Endothelial cell of umbilical vein (primary cell): ENCODE measurements around the gene METRNL. TPM values are rescaled to one million over a fixed set of nuclear protein-coding genes. Genes with fewer than 3 reads are reported as not detected.

Source experiments
- BruUV-seq: library from RNA; stranded (reverse); fragments of 400-500 nt; replicated peaks from 2 replicates; lab custom pipeline; 2021; lab: Mats Ljungman, UMichigan
- CTCF ChIA-PET: fragments of 300-600, 350-600 bp; sonication (Branson Sonifier 250); formaldehyde crosslinking; loops from one replicate; lab custom pipeline; 2021; ENCODE audit warnings: antibody characterized with exemption, inconsistent platforms; lab: Charles Lee
- POLR2A ChIA-PET: fragments of 300-600, 350-600 bp; sonication (Branson Sonifier 250); formaldehyde crosslinking; loops from one replicate; lab custom pipeline; 2021; ENCODE audit warnings: antibody characterized with exemption, inconsistent platforms; lab: Charles Lee
- DNase-seq: peaks from one replicate; pipeline ENCODE4 v3.0.0-alpha.2; 2011; ENCODE audit warnings: low read depth, low spot score
- FAIRE-seq: peaks from 2 replicates; lab custom pipeline; 2011; peaks lifted over from hg19 to GRCh38; lab: Jason Lieb, UNC
- H2AFZ ChIP-seq: 2 replicates; pipeline ENCODE4 v1.6.0; 2012; ENCODE audit warnings: low read depth, low read length, control low read depth, inconsistent platforms
- H3K27ac ChIP-seq: 2 replicates; pipeline ENCODE4 v1.5.1; 2011; ENCODE audit warnings: low read depth, mild to moderate bottlenecking, control low read depth, low read length, moderate library complexity; ENCODE audit not compliant: insufficient read depth
- H3K27me3 ChIP-seq, 2 experiments: 2 replicates each; pipeline versions ENCODE4 v1.6.0 to v1.6.1; 2011; ENCODE audit warnings: low read length in 2 of 2, mixed read lengths in 1 of 2; ENCODE audit not compliant: control insufficient read depth in 2 of 2, insufficient read depth in 2 of 2
- H3K36me3 ChIP-seq, 2 experiments: 2 replicates in 1 of 2; 3 replicates in 1 of 2; pipeline ENCODE4 v1.5.1; 2011; ENCODE audit warnings: low read length in 2 of 2, mild to moderate bottlenecking in 1 of 2, moderate library complexity in 1 of 2; ENCODE audit not compliant: control insufficient read depth in 2 of 2, insufficient read depth in 2 of 2; ENCODE audit errors: extremely low read depth in 1 of 2
- H3K4me1 ChIP-seq: 3 replicates; pipeline ENCODE4 v1.5.1; 2011; ENCODE audit warnings: mild to moderate bottlenecking, low read length; ENCODE audit not compliant: control insufficient read depth, insufficient read depth; ENCODE audit errors: extremely low read depth
- H3K4me2 ChIP-seq: 2 replicates; pipeline ENCODE4 v1.6.1; 2011; ENCODE audit warnings: low read length, control low read depth, mixed read lengths; ENCODE audit not compliant: insufficient read depth
- H3K4me3 ChIP-seq, 3 experiments: fragments of 200-600 bp in 1 of 3; sonication (generic), shearing (Covaris generic) in 1 of 3; replicated peaks in 1 of 3; 2 replicates each; pipeline ENCODE4 v1.5.1; 2011 to 2016; ENCODE audit warnings: control low read depth in 3 of 3, low read length in 3 of 3, mild to moderate bottlenecking in 2 of 3, inconsistent platforms in 1 of 3, low read depth in 1 of 3, moderate library complexity in 1 of 3; ENCODE audit not compliant: insufficient read depth in 1 of 3
- H3K79me2 ChIP-seq: 2 replicates; pipeline ENCODE4 v1.6.0; 2012; ENCODE audit warnings: low read length, inconsistent platforms; ENCODE audit not compliant: control insufficient read depth, insufficient read depth
- H3K9ac ChIP-seq: replicated peaks from 2 replicates; pipeline ENCODE3; 2011; ENCODE audit warnings: low read length, control low read depth; ENCODE audit not compliant: insufficient read depth; ENCODE audit errors: extremely low read depth
- H3K9me1 ChIP-seq: replicated peaks from 3 replicates; pipeline ENCODE4 v1.6.0; 2011; ENCODE audit warnings: mild to moderate bottlenecking, low read length; ENCODE audit not compliant: control insufficient read depth, insufficient read depth; ENCODE audit errors: extremely low read depth
- H3K9me3 ChIP-seq: replicated peaks from 2 replicates; pipeline ENCODE4 v1.5.1; 2012; ENCODE audit warnings: low read length, inconsistent platforms; ENCODE audit not compliant: control insufficient read depth, insufficient read depth
- H4K20me1 ChIP-seq: replicated peaks from 2 replicates; pipeline ENCODE3; 2011; ENCODE audit warnings: mild to moderate bottlenecking, low read length; ENCODE audit not compliant: control insufficient read depth, insufficient read depth; ENCODE audit errors: extremely low read depth
- EZH2 ChIP-seq: IDR thresholded peaks from 2 replicates; pipeline ENCODE4 v1.6.1; 2012; ENCODE audit warnings: borderline replicate concordance, low read depth, mild to moderate bottlenecking, moderate library complexity, low read length, inconsistent platforms; ENCODE audit not compliant: severe bottlenecking
- FOS ChIP-seq: IDR thresholded peaks from 2 replicates; pipeline ENCODE4 v1.6.1; 2011; ENCODE audit warnings: mild to moderate bottlenecking, low read length, moderate library complexity, borderline replicate concordance; ENCODE audit not compliant: insufficient read depth
- JUN ChIP-seq: IDR thresholded peaks from 2 replicates; pipeline ENCODE4 v1.6.1; 2011; ENCODE audit warnings: borderline replicate concordance, low read depth; ENCODE audit not compliant: insufficient read length, insufficient read depth
- MYC ChIP-seq: IDR thresholded peaks from one replicate; pipeline ENCODE4 v1.6.1; 2011; ENCODE audit warnings: mild to moderate bottlenecking, low read depth, low read length
- dilution Hi-C: fragments of 300-500 bp; cut with MboI; formaldehyde crosslinking; loops from one replicate; pipeline ENCODE4 v1.15.0; 2019; ENCODE audit warnings: low sequenced_read_pairs; ENCODE audit not compliant: extremely low pct_ligation_motif_present
- intact Hi-C: fragments of 100-400 bp; cut with micrococcal nuclease; formaldehyde crosslinking; loops from one replicate; pipeline ENCODE4 v1.10.0; 2022
- polyA plus RNA-seq, 4 experiments: library from polyadenylated mRNA; depleted of rRNA in 3 of 4; stranded (reverse) in 3 of 4; unstranded in 1 of 4; fragments of >200 nt; gene quantifications; 2 replicates each; pipeline versions ENCODE4 v1.2.1 to v1.2.3, GENCODE V29; 2011 to 2012; ENCODE audit warnings: missing spikeins in 1 of 4
- total RNA-seq: library from RNA; stranded (reverse); gene quantifications from 2 replicates; pipeline ENCODE4 v1.2.3, GENCODE V29; 2021
- TF ChIP-seq, protein P1 (sequence below): IDR thresholded peaks from 2 replicates; pipeline ENCODE4 v1.6.1; 2011; ENCODE audit not compliant: insufficient read depth, insufficient read length

METRNL gene
- total and polyA plus RNA-seq, 2 donors (not counting 3 experiments of a cell fraction or from before 2014, with no cell fraction given): 29.5 to 54.4 TPM

GRCh38 chr17:83062011-83062817 is 17.2 kb upstream of the METRNL start:
- no peak overlapping the region for H3K4me2 ChIP-seq
- no TSS peak for BruUV-seq
- H3K9ac ChIP-seq: no peak overlapping the region
- DNase-seq (no peak), FAIRE-seq (no peak)
- H3K4me3 ChIP-seq: no peak overlapping the region
- no peak overlapping the region for H3K27ac ChIP-seq
- ChIA-PET CTCF (interaction anchor here (1.3 kb wide), 1 partner anchor 15 kb away, joined by 4 read pairs; no protein-coding TSS in a partner anchor), POLR2A (no interaction called here)
- H4K20me1 ChIP-seq: no peaks in the 10 kb centered on the region
- H3K9me1 ChIP-seq: no peaks in the 10 kb centered on the region
- no peaks in the 10 kb centered on the region for H3K36me3 ChIP-seq
- no peaks in the 10 kb centered on the region for H3K79me2 ChIP-seq
- TF ChIP-seq, protein P1, sequence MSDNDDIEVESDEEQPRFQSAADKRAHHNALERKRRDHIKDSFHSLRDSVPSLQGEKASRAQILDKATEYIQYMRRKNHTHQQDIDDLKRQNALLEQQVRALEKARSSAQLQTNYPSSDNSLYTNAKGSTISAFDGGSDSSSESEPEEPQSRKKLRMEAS: no peak
- no peak for TF ChIP-seq EZH2
- TF ChIP-seq JUN: no peak
- TF ChIP-seq MYC: no peak
- no peak for TF ChIP-seq FOS
- H3K9me3 ChIP-seq: no peaks in the 10 kb centered on the region
- no peaks in the 10 kb centered on the region for H3K27me3 ChIP-seq
- no peaks in the 10 kb centered on the region for H3K4me1 ChIP-seq
- intact Hi-C loops (no loop called here), dilution Hi-C loops (no loop called here)
- no peak overlapping the region for H2AFZ ChIP-seq
